Activated T-helper 17 cell treated with anti-CD3 and anti-CD28 coated beads, Interleukin-2, amount 50 U/mL, for 72 hours (primary cell): ENCODE data around the gene CMTM4. TPM values are rescaled to one million over a fixed set of nuclear protein-coding genes. Genes with fewer than 3 reads are reported as not detected.

Experiments used
- ATAC-seq: fragments of 150-1000 bp; cut with Tn5 transposase; replicated peaks from 2 replicates; pipeline ENCODE4 v1.10.0; 2021; ENCODE audit warnings: mild to moderate bottlenecking, moderate library complexity
- H3K27ac Mint-ChIP-seq: one replicate; pipeline ENCODE4 v1.8.0; 2022; ENCODE audit warnings: mixed read lengths
- H3K27me3 Mint-ChIP-seq: one replicate; pipeline ENCODE4 v1.8.0; 2022; ENCODE audit warnings: mixed read lengths
- H3K36me3 Mint-ChIP-seq: one replicate; pipeline ENCODE4 v1.8.0; 2022; ENCODE audit warnings: low read depth, mild to moderate bottlenecking, mixed read lengths
- H3K4me1 Mint-ChIP-seq: one replicate; pipeline ENCODE4 v1.8.0; 2022; ENCODE audit warnings: mixed read lengths
- H3K4me3 Mint-ChIP-seq: one replicate; pipeline ENCODE4 v1.8.0; 2022; ENCODE audit warnings: mild to moderate bottlenecking, mixed read lengths
- H3K9me3 Mint-ChIP-seq: one replicate; pipeline ENCODE4 v1.8.0; 2022; ENCODE audit warnings: mixed read lengths
- total RNA-seq, 2 donors: library from RNA; stranded (reverse); gene quantifications; one replicate each; pipeline ENCODE4 v1.2.3, GENCODE V29; 2022

CMTM4 gene
- 1 to 10 TPM; 2.0 to 3.2 TPM for total RNA-seq

DNA sequence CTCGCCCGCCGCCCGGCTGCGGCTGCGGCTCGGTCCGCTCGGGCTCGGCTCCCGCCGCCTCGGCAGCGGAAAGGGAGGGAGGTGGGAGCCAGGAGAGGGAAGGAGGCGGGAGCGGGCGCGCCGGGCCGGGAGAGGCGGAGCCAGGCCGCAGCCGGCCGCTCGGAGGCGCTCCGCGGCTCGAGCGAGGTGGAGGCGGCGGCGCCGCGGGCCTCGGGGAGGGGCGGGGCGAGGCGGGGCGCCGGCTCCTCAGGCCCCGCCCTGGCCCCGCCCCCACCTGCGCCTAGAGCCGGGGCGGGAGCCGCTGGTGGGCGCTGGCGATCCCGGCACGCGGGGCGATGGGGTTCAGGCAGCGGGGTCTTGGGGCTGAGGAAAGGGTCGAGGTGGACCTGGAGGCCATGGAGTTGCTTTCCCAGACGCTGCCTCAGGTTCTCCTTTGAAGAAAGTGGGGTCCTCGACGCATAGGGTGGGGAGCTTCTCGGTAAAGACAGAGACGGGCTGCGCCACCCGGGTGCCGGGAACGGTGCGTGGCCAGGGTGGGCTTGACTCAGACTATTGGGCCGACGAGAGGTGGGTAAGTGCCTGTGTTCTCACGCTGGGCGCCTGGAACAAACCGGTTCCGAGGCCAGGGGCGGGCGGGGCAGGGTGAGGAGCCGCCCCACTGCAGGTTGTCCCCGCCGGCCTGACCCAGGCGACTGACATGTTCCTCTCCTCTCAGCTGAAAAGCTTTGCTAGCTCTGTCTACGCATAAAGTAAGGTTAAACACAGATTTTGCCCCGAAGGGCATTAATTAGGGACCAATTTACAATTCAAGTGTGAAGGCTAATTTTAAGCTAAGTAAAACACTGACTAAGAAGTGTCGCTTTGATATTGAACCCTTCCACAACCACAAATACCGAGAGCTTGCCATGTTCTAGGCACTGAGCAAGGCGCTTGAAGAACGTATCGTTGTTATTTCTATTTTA lies at the start of gene CMTM4:
TSS of gene CMTM4 (minus strand) at position 75 of the 962 bp plus-strand sequence. CDS start 218 bp downstream, outside the sequence.
- Mint-ChIP-seq H3K27ac (no peak within 1 kb of the TSS), H3K4me1 (no peaks in the 10 kb centered on the region), H3K4me3 (peak within 1 kb of the TSS; percentile 64), H3K36me3 (no peaks in the 10 kb centered on the region), H3K9me3 (no peaks in the 10 kb centered on the region), H3K27me3 (no peaks in the 10 kb centered on the region)
- peak; percentile 97 for ATAC-seq

- Mint-ChIP-seq H3K36me3 (peaks cover 94% of the 10 kb centered on the region), H3K9me3 (no peaks in the 10 kb centered on the region), H3K4me1 (peaks cover 35% of the 10 kb centered on the region), H3K27me3 (no peaks in the 10 kb centered on the region), H3K27ac (no peak overlapping the region), H3K4me3 (no peak overlapping the region)
- no peak for ATAC-seq
These were observed 49.5 kb upstream of the CMTM4 start for GRCh38 chr16:66746048-66746447.

DNA sequence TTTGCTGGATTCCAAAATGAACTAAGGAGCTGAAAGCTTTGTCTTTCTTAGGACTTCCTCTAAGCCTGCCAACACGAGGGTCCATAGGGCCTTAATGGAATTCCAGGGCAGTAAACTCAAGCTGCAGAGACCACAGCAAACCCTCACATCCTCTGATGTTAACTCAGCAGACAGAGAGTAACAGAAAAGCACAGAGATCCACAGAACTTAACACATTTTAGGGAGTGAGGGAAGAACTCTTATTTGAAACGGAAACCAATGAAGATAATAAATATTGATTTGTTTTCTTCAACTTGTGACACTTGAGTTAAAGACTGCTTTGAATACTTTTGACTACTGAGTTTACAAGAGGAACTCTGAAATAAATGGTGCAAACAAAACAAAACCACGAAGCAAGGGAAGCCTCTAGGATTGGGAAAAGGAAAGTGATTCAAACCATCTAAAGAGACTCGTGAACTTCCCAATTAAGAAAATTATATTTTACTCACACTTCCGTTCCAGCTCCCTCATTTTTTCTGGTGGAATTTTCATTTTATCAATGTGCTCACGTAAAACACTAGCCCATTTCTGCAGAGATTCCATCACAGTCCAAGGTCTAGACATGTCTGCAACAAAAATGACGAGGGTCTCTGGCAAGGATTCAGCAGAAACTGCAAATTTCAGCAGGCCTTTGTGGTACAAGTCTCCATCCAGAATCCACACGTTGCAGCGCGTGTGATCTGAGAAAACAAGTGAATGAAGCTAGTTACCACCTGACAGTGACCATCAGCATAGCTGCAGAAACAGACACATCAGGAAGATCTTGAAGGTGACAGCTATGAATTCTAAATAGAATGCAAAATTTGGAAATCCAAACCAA lies 45.6 kb upstream of the CMTM4 start:
- Mint-ChIP-seq H3K36me3 (peaks cover 97% of the 10 kb centered on the region), H3K27me3 (no peaks in the 10 kb centered on the region), H3K4me3 (no peak overlapping the region), H3K9me3 (no peaks in the 10 kb centered on the region), H3K27ac (no peak overlapping the region), H3K4me1 (peaks cover 16% of the 10 kb centered on the region)
- ATAC-seq = no peak

DNA sequence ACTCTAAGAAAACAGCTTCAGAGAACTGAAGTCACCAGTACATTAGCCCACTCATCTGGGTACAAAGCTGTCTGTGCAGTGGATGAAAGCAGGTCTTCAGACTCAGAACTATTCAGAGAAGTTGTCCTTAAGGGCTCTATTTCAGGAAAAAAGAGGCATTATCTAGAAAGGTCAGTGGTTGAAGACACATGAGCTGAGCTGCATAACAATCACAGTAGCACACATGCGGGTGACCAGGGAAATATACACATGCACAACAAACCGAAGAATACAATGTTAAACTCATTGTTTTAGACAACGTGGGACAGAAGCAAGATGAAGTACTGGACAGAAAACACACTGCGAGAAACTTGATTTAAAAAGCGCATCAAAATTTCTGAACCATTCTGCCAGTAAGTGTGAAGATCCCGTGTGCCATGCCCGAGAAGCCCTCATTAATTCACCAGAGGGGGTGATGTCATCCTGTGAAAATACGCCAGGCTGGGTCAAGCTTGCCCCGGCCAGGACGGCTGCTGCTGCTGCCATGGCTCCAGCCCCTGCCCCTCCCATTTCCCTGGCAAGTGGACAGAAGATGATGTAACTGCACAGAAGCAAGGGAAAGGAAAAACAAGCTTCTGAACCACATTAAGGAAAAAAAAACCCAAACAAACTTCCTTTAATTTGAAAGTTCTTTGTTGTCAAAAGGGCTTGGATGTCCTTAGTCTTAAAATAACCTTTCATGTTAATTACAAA lies 44.8 kb upstream of the CMTM4 start:
- H3K4me1 Mint-ChIP-seq = peaks cover 11% of the 10 kb centered on the region

GRCh38 chr16:66740533-66740932 lies 44.0 kb upstream of the CMTM4 start:
- no peaks in the 10 kb centered on the region for H3K27me3 Mint-ChIP-seq
- no peak for ATAC-seq
- H3K4me1 Mint-ChIP-seq = peaks cover 7% of the 10 kb centered on the region
- H3K36me3 Mint-ChIP-seq = peaks cover 97% of the 10 kb centered on the region
- H3K9me3 Mint-ChIP-seq = no peaks in the 10 kb centered on the region
- H3K27ac Mint-ChIP-seq = no peak overlapping the region
- no peak overlapping the region for H3K4me3 Mint-ChIP-seq

More for the DNA sequence above, 44.8 kb upstream of the CMTM4 start:
- H3K27ac Mint-ChIP-seq = no peak overlapping the region
- no peaks in the 10 kb centered on the region for H3K27me3 Mint-ChIP-seq
- no peak for ATAC-seq
- no peaks in the 10 kb centered on the region for H3K9me3 Mint-ChIP-seq
- H3K36me3 Mint-ChIP-seq = peaks cover 97% of the 10 kb centered on the region
- no peak overlapping the region for H3K4me3 Mint-ChIP-seq

DNA sequence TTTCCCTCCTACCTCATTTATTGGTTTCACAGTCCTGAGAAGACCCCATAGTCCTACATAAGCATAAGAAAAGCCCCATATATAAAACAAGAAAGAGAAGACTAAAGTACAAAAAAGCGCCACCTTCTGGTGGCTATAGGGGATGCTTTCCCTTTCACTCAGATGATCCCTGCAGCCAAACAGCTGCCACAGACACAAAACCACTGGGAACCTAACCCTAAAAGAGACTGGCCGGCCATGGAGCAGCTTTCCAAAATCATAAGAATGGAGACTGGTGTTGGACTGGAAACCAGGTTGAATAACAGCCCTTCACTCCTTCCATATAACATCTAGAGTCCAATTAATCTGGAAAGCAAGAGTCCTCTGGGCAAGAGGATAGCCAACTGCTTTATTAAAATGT lies 43.5 kb upstream of the CMTM4 start:
- Mint-ChIP-seq H3K36me3 (peaks cover 99% of the 10 kb centered on the region), H3K4me3 (no peak overlapping the region), H3K27ac (peak overlapping the region; percentile 14)

DNA sequence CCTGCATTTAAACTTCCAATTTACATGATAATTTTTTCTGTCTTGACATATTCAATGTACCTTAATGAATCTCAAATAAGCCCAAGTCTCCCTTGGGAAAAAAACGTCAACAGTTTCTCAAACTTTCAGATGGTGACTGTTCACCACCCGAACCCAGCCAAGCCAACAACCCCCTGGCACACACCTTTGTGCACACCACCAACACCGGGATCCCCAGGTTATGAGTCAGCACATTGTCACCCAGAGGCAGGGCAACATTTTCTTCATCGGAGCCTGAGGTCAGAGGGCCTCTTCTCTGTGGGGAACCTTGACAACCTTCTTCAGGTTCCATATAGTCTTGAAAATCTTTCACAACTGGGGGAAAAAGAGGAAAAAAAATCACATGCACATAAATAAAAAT lies 39.3 kb upstream of the CMTM4 start:
- ATAC-seq = no peak
- Mint-ChIP-seq H3K36me3 (peaks cover 99% of the 10 kb centered on the region), H3K4me1 (peaks cover 3% of the 10 kb centered on the region), H3K27me3 (no peaks in the 10 kb centered on the region), H3K27ac (no peak overlapping the region), H3K4me3 (no peak overlapping the region), H3K9me3 (no peaks in the 10 kb centered on the region)

More for the DNA sequence above, 43.5 kb upstream of the CMTM4 start:
- Mint-ChIP-seq H3K4me1 (peaks cover 7% of the 10 kb centered on the region), H3K9me3 (no peaks in the 10 kb centered on the region), H3K27me3 (no peaks in the 10 kb centered on the region)
- ATAC-seq = no peak

- peaks cover 4% of the 10 kb centered on the region for H3K4me1 Mint-ChIP-seq
- H3K27ac Mint-ChIP-seq = peak overlapping the region; percentile 12
- H3K27me3 Mint-ChIP-seq = no peaks in the 10 kb centered on the region
- H3K36me3 Mint-ChIP-seq = peaks cover 97% of the 10 kb centered on the region
- ATAC-seq = no peak
- no peak overlapping the region for H3K4me3 Mint-ChIP-seq
- no peaks in the 10 kb centered on the region for H3K9me3 Mint-ChIP-seq
These were observed 34.6 kb upstream of the CMTM4 start for GRCh38 chr16:66731101-66731500.

GRCh38 chr16:66728804-66729203 lies 32.3 kb upstream of the CMTM4 start:
- Mint-ChIP-seq H3K36me3 (peaks cover 97% of the 10 kb centered on the region), H3K27ac (no peak overlapping the region), H3K27me3 (no peaks in the 10 kb centered on the region), H3K9me3 (no peaks in the 10 kb centered on the region), H3K4me1 (peaks cover 4% of the 10 kb centered on the region), H3K4me3 (no peak overlapping the region)
- ATAC-seq = no peak

DNA sequence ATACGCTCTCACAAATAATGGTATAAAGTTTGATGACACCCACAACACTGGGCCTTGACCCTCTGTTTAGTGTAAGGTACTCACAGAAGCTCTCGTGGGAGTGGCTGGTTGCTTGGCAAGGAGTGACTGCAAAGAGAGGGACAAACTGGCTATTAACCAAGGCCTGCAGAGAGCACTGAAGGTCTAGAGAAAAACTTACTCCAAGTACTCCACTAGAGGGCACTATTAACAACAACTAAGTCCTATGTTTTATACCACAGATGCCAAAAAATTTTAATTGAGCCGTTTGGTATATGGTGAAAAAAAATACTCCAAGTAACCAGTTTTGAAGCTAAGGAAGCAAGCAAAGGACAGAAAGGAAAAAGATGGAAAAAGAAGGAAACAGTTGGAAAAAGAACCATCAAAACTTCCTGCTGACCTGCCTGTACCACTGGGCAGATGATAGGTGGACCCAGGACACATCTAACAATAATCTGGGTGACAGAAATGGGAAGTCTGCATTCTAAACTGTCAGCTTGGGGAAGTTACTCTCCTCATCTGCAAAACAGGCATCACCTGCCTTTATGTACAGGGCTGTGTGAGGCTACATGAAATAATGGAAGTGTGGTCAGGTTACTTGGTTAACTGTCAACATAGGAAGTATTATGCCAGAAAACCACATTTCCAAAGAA lies 31.7 kb upstream of the CMTM4 start:
- H3K27me3 Mint-ChIP-seq = no peaks in the 10 kb centered on the region
- H3K27ac Mint-ChIP-seq = no peak overlapping the region
- peaks cover 97% of the 10 kb centered on the region for H3K36me3 Mint-ChIP-seq
- peak; percentile 72 for ATAC-seq
- H3K4me3 Mint-ChIP-seq = no peak overlapping the region
- no peaks in the 10 kb centered on the region for H3K9me3 Mint-ChIP-seq
- peaks cover 4% of the 10 kb centered on the region for H3K4me1 Mint-ChIP-seq

DNA sequence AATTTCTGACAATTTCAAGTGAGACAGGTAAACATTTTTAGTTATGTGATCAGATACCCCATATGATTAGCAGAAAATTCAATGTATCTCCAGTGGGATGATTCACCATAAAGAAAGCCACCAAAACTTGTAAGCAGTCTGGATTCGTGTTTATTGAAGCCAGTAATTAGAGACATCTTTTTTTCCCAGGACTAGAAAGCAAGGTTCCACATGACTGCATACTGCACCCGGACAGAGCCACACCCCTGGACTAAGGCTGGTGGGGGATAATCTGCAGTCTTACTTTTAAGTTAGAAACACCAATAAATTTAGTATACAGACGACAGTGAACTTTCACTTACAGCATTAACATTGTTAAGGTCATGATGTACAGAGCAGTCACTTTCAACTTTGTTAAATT lies 24.2 kb upstream of the CMTM4 start:
- Mint-ChIP-seq H3K27ac (no peak overlapping the region), H3K4me1 (no peaks in the 10 kb centered on the region)

DNA sequence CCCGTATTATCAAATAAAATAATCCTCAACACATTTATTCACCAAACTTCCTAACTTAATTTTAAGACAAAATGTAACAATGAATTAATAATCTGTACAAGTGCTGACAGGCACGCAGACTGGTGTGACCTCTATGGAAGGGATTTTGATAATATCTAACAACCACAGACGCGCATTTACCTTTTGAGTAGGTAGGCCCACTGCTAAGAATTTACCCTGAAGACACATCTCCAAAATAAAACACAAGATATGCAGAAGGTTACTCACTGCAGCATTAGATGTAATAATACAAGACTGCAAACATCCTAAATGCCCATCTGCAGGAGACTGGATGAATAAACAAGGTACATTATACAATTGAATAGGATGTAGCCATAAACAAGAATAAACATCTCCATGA lies 22.7 kb upstream of the CMTM4 start:
- Mint-ChIP-seq H3K36me3 (peaks cover 54% of the 10 kb centered on the region), H3K27me3 (no peaks in the 10 kb centered on the region), H3K27ac (no peak overlapping the region), H3K4me1 (no peaks in the 10 kb centered on the region), H3K9me3 (no peaks in the 10 kb centered on the region), H3K4me3 (no peak overlapping the region)
- no peak for ATAC-seq

More for the DNA sequence above, 24.2 kb upstream of the CMTM4 start:
- no peaks in the 10 kb centered on the region for H3K9me3 Mint-ChIP-seq
- ATAC-seq = no peak
- no peak overlapping the region for H3K4me3 Mint-ChIP-seq
- peaks cover 69% of the 10 kb centered on the region for H3K36me3 Mint-ChIP-seq
- H3K27me3 Mint-ChIP-seq = no peaks in the 10 kb centered on the region

DNA sequence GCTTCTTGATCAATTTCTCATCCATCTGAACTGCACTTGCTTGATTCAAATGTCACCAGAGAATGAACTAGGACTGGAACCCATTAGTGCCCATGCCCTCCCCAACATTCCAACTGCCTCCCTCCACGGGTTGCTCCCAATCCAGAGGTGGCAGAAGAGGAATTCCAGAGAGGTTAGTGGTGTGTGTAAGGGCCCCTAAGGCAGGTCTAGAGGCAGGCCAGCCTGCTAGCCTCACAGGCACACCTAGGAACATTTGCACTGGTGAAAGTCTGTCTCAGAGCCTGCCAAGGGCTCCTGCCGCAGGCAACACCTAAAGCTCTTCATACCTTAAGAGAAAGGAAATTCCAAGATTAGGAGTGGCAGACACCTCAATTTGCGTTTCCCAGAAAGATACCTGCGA lies 21.2 kb upstream of the CMTM4 start:
- H3K4me1 Mint-ChIP-seq = no peaks in the 10 kb centered on the region
- no peak overlapping the region for H3K4me3 Mint-ChIP-seq
- H3K27me3 Mint-ChIP-seq = no peaks in the 10 kb centered on the region
- H3K36me3 Mint-ChIP-seq = peaks cover 39% of the 10 kb centered on the region
- H3K9me3 Mint-ChIP-seq = no peaks in the 10 kb centered on the region
- H3K27ac Mint-ChIP-seq = no peak overlapping the region
- ATAC-seq = no peak
